K562 (cell line): ENCODE results near the gene BMAL1. TPM values are rescaled to one million over a fixed set of nuclear protein-coding genes. Genes with fewer than 3 reads are reported as not detected.

Source experiments
- ATAC-seq: fragments of 200-7000 bp; cut with Tn5 transposase; 3 replicates; pipeline ENCODE4 v1.9.1; 2020; ENCODE audit warnings: moderate library complexity
- BruUV-seq: library from RNA; stranded (reverse); fragments of 400-500 nt; replicated peaks from 2 replicates; lab custom pipeline; 2021; lab: Mats Ljungman, UMichigan
- CTCF ChIA-PET: fragments of 300-600 bp; formaldehyde crosslinking; extraction: SDS; loops from one replicate; lab custom pipeline; 2021; ENCODE audit warnings: low intra/inter-chr PET ratio; lab: Yijun Ruan, JAX
- POLR2A ChIA-PET: fragments of 300-600, 350-650 bp; sonication (Branson Sonifier 250); formaldehyde crosslinking; extraction: SDS; loops from one replicate; lab custom pipeline; 2021; ENCODE audit warnings: antibody characterized with exemption, inconsistent platforms; lab: Yijun Ruan, JAX
- DNase-seq, 4 experiments: peaks; one replicate each; pipeline versions ENCODE4 v3.0.0 to v3.0.0-alpha.2; 2011 to 2018; ENCODE audit warnings: low spot score in 3 of 4, mixed read lengths in 3 of 4; ENCODE audit errors: extremely low read depth in 1 of 4
- FAIRE-seq: peaks from 2 replicates; lab custom pipeline; 2011; peaks lifted over from hg19 to GRCh38; lab: Jason Lieb, UNC
- H2AFZ ChIP-seq: 2 replicates; pipeline ENCODE4 v1.6.0; 2011; ENCODE audit warnings: low read depth, low read length, control low read depth, inconsistent platforms
- H3K27ac ChIP-seq: fragments of 200-600 bp; 3 replicates; pipeline ENCODE4 v1.8.0; 2011; ENCODE audit warnings: low read depth, mild to moderate bottlenecking, control low read depth, inconsistent platforms, low read length, moderate library complexity, mixed read lengths; ENCODE audit errors: extremely low read depth
- H3K27me3 ChIP-seq, 2 experiments: fragments of 300-600 bp in 1 of 2; 2 replicates in 1 of 2; 3 replicates in 1 of 2; pipeline versions ENCODE4 v1.6.0 to v1.8.0; 2011; ENCODE audit warnings: inconsistent platforms in 2 of 2, low read length in 2 of 2, mild to moderate bottlenecking in 1 of 2, mixed read lengths in 1 of 2, moderate library complexity in 1 of 2; ENCODE audit not compliant: control insufficient read depth in 2 of 2, insufficient read depth in 2 of 2
- H3K36me3 ChIP-seq: fragments of 300-600 bp; 3 replicates; pipeline ENCODE4 v1.8.0; 2011; ENCODE audit warnings: mild to moderate bottlenecking, low read length, inconsistent platforms; ENCODE audit not compliant: control insufficient read depth, insufficient read depth
- H3K4me1 ChIP-seq, 2 experiments: fragments of 200-600 bp in 1 of 2; replicated peaks in 1 of 2; 2 replicates in 1 of 2; 3 replicates in 1 of 2; pipeline versions ENCODE4 v1.5.1 to v1.8.0; 2011; ENCODE audit warnings: inconsistent platforms in 2 of 2, low read length in 2 of 2, mild to moderate bottlenecking in 1 of 2, mixed read lengths in 1 of 2, moderate library complexity in 1 of 2; ENCODE audit not compliant: control insufficient read depth in 2 of 2, insufficient read depth in 2 of 2
- H3K4me2 ChIP-seq: 2 replicates; pipeline ENCODE4 v1.6.1; 2011; ENCODE audit warnings: low read length, control low read depth, inconsistent platforms, mixed read lengths; ENCODE audit not compliant: insufficient read depth
- H3K4me3 ChIP-seq: fragments of 200-600 bp; sonication (generic), shearing (Covaris generic); 2 replicates; pipeline ENCODE4 v1.5.1; 2016; ENCODE audit warnings: control low read depth, inconsistent platforms
- H3K79me2 ChIP-seq: fragments of 200-600 bp; 3 replicates; pipeline ENCODE4 v1.8.0; 2011; ENCODE audit warnings: low read length, inconsistent platforms; ENCODE audit not compliant: control insufficient read depth, insufficient read depth
- H3K9ac ChIP-seq, 2 experiments: 2 replicates each; pipeline versions ENCODE4 v1.6.0 to v1.6.1; 2011; ENCODE audit warnings: low read depth in 2 of 2, low read length in 2 of 2, control low read depth in 1 of 2, inconsistent platforms in 1 of 2, mild to moderate bottlenecking in 1 of 2, mixed read lengths in 1 of 2; ENCODE audit not compliant: insufficient read depth in 1 of 2
- H3K9me1 ChIP-seq: one replicate; pipeline ENCODE4 v1.6.0; 2011; ENCODE audit warnings: inconsistent platforms, mild to moderate bottlenecking, low read length, moderate library complexity; ENCODE audit not compliant: control insufficient read depth, insufficient read depth
- H3K9me3 ChIP-seq: replicated peaks from 2 replicates; pipeline ENCODE4 v1.5.1; 2011; ENCODE audit warnings: low read depth, low read length, inconsistent platforms; ENCODE audit not compliant: control insufficient read depth, insufficient read depth
- H4K20me1 ChIP-seq: replicated peaks from 2 replicates; pipeline ENCODE4 v1.6.1; 2011; ENCODE audit warnings: low read length, inconsistent platforms, mixed read lengths; ENCODE audit not compliant: control insufficient read depth, insufficient read depth
- AFF4 ChIP-seq: sonication (generic); formaldehyde crosslinking; IDR thresholded peaks from 2 replicates; pipeline ENCODE4 v1.8.0; 2023; ENCODE audit warnings: mild to moderate bottlenecking, missing genetic modification reagents
- DLX4 ChIP-seq: fragments of 250-450 bp; sonication (Bioruptor Pico); IDR thresholded peaks from 2 replicates; pipeline ENCODE4 v1.6.1; 2021; ENCODE audit warnings: mild to moderate bottlenecking
- JUNB ChIP-seq: fragments of 450-650 bp; formaldehyde crosslinking; conservative IDR thresholded peaks from 2 replicates; pipeline ENCODE4 v1.4.0; 2020; ENCODE audit warnings: mild to moderate bottlenecking
- RNF2 ChIP-seq: sonication (generic); IDR thresholded peaks from 2 replicates; pipeline ENCODE4 v1.6.1; 2016
- ZNF316 ChIP-seq: fragments of 450-650 bp; IDR thresholded peaks from 2 replicates; pipeline ENCODE4 v1.6.1; 2016
- ZNF76 ChIP-seq: fragments of 250-450 bp; sonication (Bioruptor Pico); IDR thresholded peaks from 2 replicates; pipeline ENCODE4 v1.4.0; 2020; ENCODE audit warnings: mild to moderate bottlenecking, moderate library complexity, borderline replicate concordance
- WGBS: fragments of 100-300 bp; shearing (Covaris generic); methylation state at CpG from one replicate; pipeline ENCODE4 v1.1.6; 2016; ENCODE audit warnings: low coverage, mixed read lengths; ENCODE audit not compliant: insufficient coverage; ENCODE audit errors: missing lambda C conversion rate; 5-methylcytosine and 5-hydroxymethylcytosine counted together
- in situ Hi-C: fragments of 300-500 bp; cut with MboI; formaldehyde crosslinking; loops from 4 replicates; pipeline ENCODE4 v1.15.0; 2018; ENCODE audit warnings: inconsistent platforms, mixed read lengths
- intact Hi-C: fragments of 100-400 bp; cut with micrococcal nuclease; formaldehyde crosslinking; loops from 2 replicates; pipeline ENCODE4 v1.14.2; 2022
- polyA plus RNA-seq, 8 experiments: library from polyadenylated mRNA; depleted of rRNA in 4 of 8; stranded (reverse) in 5 of 8; unstranded in 3 of 8; fragments of >200 nt; fragmentation: Nextera tagmentation in 2 of 8; fragmentation: Illumina TruSeq in 1 of 8; extraction: Ambion mirVana in 2 of 8; extraction: Trizol in 1 of 8; gene quantifications; 2 replicates each; pipeline versions ENCODE4 v1.2.1 to v1.2.3, GENCODE V29; 2011 to 2014; ENCODE audit warnings: inconsistent platforms in 1 of 8, missing spikeins in 1 of 8
- total RNA-seq, 7 experiments: library from RNA; depleted of rRNA in 6 of 7; stranded (reverse); fragments of >200 nt in 6 of 7; fragmentation: Illumina TruSeq in 2 of 7; extraction: Trizol in 2 of 7; gene quantifications; 2 replicates each; pipeline versions ENCODE4 v1.2.1 to v1.2.3, GENCODE V29; 2011 to 2021; ENCODE audit warnings: low replicate concordance in 1 of 7

Gene BMAL1
- total and polyA plus RNA-seq, 9 of the 15 experiments (the other 6 are each of a cell fraction or from before 2014, with no cell fraction given): 0.14 to 2.4 (median 0.64) TPM

- POLR2A ChIA-PET: interaction anchor here (0.7 to 1.8 kb wide), 3 partner anchors 9 to 951 kb away, joined by 3 to 7 read pairs (median 5); no protein-coding TSS in a partner anchor
- no TSS peak for BruUV-seq
- Histone ChIP-seq H3K9me3 (no peaks in the 10 kb centered on the region), H4K20me1 (no peaks in the 10 kb centered on the region), H3K4me1 (no peaks in the 10 kb centered on the region), H3K27me3 (peaks cover 0 to 4% of the 10 kb centered on the region in 2 experiments; a peak in 1 of 5 replicates)
- DNase-seq: no peak
- CTCF ChIA-PET: no interaction called here
- in situ Hi-C loops: no loop called here
- FAIRE-seq: no peak
- TF ChIP-seq RNF2 (no peak), ZNF76 (CRISPR knock-in tag) (no peak), ZNF316 (0 out of 2 replicates have a peak, but pooled peaks have one; percentile 14), AFF4 (CRISPR knock-in tag) (no peak), DLX4 (CRISPR knock-in tag) (no peak), JUNB (CRISPR knock-in tag) (no peak)
- TF ChIP-seq, all 486 proteins: peak for 1
- intact Hi-C loops: no loop called here
- Histone ChIP-seq H3K4me2 (no peak overlapping the region), H3K79me2 (no peaks in the 10 kb centered on the region), H3K9me1 (no peaks in the 10 kb centered on the region), H3K27ac (no peak overlapping the region), H3K4me3 (no peak overlapping the region), H3K9ac (no peak overlapping the region), H3K36me3 (no peaks in the 10 kb centered on the region), H2AFZ (no peak overlapping the region)
- WGBS: 1% methylated on average over 5 of the region's 5 CpGs
- no peak for ATAC-seq
These were observed 29.8 kb upstream of the BMAL1 start for GRCh38 chr11:13247606-13248296.
